Measurements from ENCODE around the gene GTPBP2.

The GTPBP2 gene

DNA sequence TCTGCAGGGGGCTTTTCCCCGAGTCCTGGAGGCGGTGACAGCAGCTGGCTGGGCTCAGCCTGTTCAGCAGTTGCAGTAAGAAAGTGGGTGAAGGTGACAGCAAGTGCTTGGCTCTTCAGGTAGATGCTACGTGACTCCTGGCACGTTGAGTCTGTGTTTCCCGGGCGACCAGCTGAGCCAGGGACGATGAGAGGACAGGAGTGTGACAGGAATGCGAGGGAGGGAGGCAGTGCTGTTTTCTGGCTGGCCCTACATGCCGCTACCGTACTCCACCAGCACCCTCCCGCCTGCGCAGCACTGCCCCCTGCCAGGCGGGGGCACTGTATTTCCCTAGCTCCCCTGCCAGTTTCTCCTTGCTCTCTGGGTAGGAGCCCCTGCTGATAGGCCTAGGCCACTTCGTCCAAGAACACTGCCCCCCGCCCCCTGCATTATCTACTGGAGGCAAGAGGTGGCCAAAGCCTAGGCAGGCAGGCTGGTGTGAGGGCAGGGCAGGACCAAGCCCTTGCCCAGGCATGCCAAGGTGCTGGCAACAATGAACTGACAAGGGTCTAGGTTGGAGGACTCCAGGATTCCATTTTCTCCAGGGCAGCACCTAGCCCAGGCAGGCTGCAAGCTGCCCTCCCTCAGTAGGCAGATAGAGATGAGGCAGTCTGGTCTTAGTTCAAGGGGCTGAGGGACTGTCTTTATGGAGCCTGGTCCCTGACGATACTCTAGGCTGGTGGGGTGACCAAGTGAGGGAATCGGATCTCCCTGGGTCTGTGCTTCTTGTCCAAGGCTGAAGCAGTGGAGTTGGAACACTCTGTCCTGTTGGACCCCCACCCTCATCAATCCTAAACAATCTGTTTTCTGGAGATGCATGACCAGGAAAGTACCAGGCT, 39.3 kb upstream of the GTPBP2 start (continued):
- TF ChIP-seq ZNF169 (tag by site-specific recombination; IDR thresholded peaks at IDR 0.05), result no peak
- peak; percentile 81 for TF ChIP-seq ZNF600 (tag by site-specific recombination; IDR thresholded peaks at IDR 0.05)
- peak; percentile 83 for TF ChIP-seq GLIS2 (tag by site-specific recombination; IDR thresholded peaks at IDR 0.05)
- peak; percentile 35; the same call in 1 of the 2 replicates for TF ChIP-seq ZBTB20 (tag by site-specific recombination; IDR thresholded peaks at IDR 0.05)
- peak; percentile 73 for TF ChIP-seq SP7 (tag by site-specific recombination; IDR thresholded peaks at IDR 0.05)
- TF ChIP-seq, protein P1, sequence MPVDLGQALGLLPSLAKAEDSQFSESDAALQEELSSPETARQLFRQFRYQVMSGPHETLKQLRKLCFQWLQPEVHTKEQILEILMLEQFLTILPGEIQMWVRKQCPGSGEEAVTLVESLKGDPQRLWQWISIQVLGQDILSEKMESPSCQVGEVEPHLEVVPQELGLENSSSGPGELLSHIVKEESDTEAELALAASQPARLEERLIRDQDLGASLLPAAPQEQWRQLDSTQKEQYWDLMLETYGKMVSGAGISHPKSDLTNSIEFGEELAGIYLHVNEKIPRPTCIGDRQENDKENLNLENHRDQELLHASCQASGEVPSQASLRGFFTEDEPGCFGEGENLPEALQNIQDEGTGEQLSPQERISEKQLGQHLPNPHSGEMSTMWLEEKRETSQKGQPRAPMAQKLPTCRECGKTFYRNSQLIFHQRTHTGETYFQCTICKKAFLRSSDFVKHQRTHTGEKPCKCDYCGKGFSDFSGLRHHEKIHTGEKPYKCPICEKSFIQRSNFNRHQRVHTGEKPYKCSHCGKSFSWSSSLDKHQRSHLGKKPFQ (tag by site-specific recombination; IDR thresholded peaks at IDR 0.05), result no peak
- no peak for TF ChIP-seq MEIS1 (CRISPR knock-in tag; IDR thresholded peaks at IDR 0.05; ENCODE audit: borderline replicate concordance)
- TF ChIP-seq ZNF391 (tag by site-specific recombination; IDR thresholded peaks at IDR 0.05; ENCODE audit: borderline replicate concordance, low read depth), result 0 out of 2 replicates have a peak, but pooled peaks have one; percentile 20
- peak; percentile 75 for TF ChIP-seq ZNF423 (tag by site-specific recombination; IDR thresholded peaks at IDR 0.05)
- TF ChIP-seq FEZF1 (tag by site-specific recombination; IDR thresholded peaks at IDR 0.05), result no peak
- TF ChIP-seq GLIS1 (tag by site-specific recombination; IDR thresholded peaks at IDR 0.05), result peak; percentile 84
- peak; percentile 78 for TF ChIP-seq SCRT2 (tag by site-specific recombination; IDR thresholded peaks at IDR 0.05)
- TF ChIP-seq SP2 (tag by site-specific recombination; IDR thresholded peaks at IDR 0.05), result peak; percentile 53
- TF ChIP-seq ZNF354C (tag by site-specific recombination; IDR thresholded peaks at IDR 0.05; ENCODE audit: borderline replicate concordance, low read depth), result no peak
- TF ChIP-seq, protein P2, sequence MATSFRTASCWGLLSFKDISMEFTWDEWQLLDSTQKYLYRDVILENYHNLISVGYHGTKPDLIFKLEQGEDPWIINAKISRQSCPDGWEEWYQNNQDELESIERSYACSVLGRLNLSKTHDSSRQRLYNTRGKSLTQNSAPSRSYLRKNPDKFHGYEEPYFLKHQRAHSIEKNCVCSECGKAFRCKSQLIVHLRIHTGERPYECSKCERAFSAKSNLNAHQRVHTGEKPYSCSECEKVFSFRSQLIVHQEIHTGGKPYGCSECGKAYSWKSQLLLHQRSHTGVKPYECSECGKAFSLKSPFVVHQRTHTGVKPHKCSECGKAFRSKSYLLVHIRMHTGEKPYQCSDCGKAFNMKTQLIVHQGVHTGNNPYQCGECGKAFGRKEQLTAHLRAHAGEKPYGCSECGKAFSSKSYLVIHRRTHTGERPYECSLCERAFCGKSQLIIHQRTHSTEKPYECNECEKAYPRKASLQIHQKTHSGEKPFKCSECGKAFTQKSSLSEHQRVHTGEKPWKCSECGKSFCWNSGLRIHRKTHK (tag by site-specific recombination; IDR thresholded peaks at IDR 0.05), result no peak
- peak; percentile 60 for TF ChIP-seq ZEB2 (tag by site-specific recombination; IDR thresholded peaks at IDR 0.05)
- no peak for TF ChIP-seq ZNF785 (tag by site-specific recombination; IDR thresholded peaks at IDR 0.05)
- no peak; the same call in 1 of the 2 replicates for TF ChIP-seq ZNF146 (tag by site-specific recombination; IDR thresholded peaks at IDR 0.05)
- peak; percentile 61; the same call in 1 of the 2 replicates for TF ChIP-seq ZFP69B (tag by site-specific recombination; IDR thresholded peaks at IDR 0.05)
- TF ChIP-seq, protein P3, sequence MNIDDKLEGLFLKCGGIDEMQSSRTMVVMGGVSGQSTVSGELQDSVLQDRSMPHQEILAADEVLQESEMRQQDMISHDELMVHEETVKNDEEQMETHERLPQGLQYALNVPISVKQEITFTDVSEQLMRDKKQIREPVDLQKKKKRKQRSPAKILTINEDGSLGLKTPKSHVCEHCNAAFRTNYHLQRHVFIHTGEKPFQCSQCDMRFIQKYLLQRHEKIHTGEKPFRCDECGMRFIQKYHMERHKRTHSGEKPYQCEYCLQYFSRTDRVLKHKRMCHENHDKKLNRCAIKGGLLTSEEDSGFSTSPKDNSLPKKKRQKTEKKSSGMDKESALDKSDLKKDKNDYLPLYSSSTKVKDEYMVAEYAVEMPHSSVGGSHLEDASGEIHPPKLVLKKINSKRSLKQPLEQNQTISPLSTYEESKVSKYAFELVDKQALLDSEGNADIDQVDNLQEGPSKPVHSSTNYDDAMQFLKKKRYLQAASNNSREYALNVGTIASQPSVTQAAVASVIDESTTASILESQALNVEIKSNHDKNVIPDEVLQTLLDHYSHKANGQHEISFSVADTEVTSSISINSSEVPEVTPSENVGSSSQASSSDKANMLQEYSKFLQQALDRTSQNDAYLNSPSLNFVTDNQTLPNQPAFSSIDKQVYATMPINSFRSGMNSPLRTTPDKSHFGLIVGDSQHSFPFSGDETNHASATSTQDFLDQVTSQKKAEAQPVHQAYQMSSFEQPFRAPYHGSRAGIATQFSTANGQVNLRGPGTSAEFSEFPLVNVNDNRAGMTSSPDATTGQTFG (tag by site-specific recombination; IDR thresholded peaks at IDR 0.05; ENCODE audit: borderline replicate concordance), result no peak
- TF ChIP-seq ZNF341 (tag by site-specific recombination; IDR thresholded peaks at IDR 0.05; ENCODE audit: low read depth), result peak; percentile 85
- TF ChIP-seq ZNF174 (tag by site-specific recombination; IDR thresholded peaks at IDR 0.05), result no peak
- no peak for TF ChIP-seq SCRT1 (tag by site-specific recombination; IDR thresholded peaks at IDR 0.05; ENCODE audit: borderline replicate concordance)
- TF ChIP-seq ZNF24 (tag by site-specific recombination; IDR thresholded peaks at IDR 0.05), result 0 out of 2 replicates have a peak, but pooled peaks have one; percentile 19
- TF ChIP-seq, protein P4, sequence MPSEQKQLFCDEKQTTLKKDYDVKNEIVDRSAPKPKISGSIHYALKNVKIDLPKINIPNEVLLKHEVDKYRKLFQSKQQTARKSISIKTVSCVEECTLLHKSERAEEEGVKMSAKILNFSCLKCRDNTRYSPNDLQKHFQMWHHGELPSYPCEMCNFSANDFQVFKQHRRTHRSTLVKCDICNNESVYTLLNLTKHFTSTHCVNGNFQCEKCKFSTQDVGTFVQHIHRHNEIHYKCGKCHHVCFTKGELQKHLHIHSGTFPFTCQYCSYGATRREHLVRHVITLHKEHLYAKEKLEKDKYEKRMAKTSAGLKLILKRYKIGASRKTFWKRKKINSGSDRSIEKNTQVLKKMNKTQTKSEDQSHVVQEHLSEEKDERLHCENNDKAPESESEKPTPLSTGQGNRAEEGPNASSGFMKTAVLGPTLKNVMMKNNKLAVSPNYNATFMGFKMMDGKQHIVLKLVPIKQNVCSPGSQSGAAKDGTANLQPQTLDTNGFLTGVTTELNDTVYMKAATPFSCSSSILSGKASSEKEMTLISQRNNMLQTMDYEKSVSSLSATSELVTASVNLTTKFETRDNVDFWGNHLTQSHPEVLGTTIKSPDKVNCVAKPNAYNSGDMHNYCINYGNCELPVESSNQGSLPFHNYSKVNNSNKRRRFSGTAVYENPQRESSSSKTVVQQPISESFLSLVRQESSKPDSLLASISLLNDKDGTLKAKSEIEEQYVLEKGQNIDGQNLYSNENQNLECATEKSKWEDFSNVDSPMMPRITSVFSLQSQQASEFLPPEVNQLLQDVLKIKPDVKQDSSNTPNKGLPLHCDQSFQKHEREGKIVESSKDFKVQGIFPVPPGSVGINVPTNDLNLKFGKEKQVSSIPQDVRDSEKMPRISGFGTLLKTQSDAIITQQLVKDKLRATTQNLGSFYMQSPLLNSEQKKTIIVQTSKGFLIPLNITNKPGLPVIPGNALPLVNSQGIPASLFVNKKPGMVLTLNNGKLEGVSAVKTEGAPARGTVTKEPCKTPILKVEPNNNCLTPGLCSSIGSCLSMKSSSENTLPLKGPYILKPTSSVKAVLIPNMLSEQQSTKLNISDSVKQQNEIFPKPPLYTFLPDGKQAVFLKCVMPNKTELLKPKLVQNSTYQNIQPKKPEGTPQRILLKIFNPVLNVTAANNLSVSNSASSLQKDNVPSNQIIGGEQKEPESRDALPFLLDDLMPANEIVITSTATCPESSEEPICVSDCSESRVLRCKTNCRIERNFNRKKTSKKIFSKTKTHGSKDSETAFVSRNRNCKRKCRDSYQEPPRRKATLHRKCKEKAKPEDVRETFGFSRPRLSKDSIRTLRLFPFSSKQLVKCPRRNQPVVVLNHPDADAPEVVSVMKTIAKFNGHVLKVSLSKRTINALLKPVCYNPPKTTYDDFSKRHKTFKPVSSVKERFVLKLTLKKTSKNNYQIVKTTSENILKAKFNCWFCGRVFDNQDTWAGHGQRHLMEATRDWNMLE (tag by site-specific recombination; conservative IDR thresholded peaks at IDR 0.05; ENCODE audit: low read depth), result no peak
- TF ChIP-seq, protein P5, sequence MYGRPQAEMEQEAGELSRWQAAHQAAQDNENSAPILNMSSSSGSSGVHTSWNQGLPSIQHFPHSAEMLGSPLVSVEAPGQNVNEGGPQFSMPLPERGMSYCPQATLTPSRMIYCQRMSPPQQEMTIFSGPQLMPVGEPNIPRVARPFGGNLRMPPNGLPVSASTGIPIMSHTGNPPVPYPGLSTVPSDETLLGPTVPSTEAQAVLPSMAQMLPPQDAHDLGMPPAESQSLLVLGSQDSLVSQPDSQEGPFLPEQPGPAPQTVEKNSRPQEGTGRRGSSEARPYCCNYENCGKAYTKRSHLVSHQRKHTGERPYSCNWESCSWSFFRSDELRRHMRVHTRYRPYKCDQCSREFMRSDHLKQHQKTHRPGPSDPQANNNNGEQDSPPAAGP (tag by site-specific recombination; IDR thresholded peaks at IDR 0.05), result peak; percentile 83
- TF ChIP-seq ZNF274 (IDR thresholded peaks at IDR 0.05; ENCODE audit: low read length), result no peak
- no peak for TF ChIP-seq ZNF274 (tag by site-specific recombination; IDR thresholded peaks at IDR 0.05; ENCODE audit: borderline replicate concordance)
- no peak for TF ChIP-seq ZNF155 (tag by site-specific recombination; IDR thresholded peaks at IDR 0.05)
